ENCODE data around the gene IRF4.

Gene IRF4

DNA sequence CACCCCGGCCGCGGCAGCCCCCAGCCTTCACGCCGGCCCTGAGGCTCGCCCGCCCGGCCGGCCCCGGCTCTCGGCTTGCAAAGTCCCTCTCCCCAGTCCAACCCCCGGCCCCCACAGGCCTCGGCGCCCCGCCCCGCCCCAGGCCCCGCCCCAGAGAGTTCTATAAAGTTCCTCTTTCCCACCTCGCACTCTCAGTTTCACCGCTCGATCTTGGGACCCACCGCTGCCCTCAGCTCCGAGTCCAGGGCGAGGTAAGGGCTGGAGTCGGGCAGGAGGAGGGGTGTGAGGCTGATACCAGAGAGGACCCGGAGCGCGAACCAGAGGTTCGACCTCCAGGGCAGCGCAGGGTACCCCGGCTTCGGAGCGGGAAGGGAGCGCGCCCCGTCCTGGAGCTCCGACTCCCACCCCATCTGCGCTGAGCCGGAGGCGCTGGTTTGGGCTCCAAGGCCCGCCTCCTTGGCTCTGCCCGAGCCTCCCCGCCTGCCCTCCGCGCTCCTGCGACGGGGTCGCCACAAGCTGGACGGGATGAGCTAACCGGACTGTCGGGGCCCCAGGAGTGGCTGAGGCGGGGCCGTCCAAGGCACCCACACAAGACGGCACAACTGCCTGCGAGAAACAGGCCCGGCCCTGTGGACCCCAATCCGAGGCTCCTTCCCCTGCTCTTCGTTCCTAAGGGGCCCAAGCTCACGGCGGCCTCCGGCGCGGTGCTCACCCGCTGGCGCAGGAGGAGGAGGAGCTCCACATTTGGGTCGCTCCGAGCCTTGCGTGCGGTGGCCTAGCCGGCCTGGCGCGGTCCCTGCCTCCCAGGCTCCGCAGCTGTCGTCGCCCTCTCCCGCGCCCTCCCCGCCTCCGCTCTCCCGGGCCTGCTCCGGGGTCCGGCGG lies at the start of gene IRF4:
IRF4 (plus strand) TSS at position 194 of the 882 bp plus-strand sequence. CDS start 1,401 bp downstream, outside the sequence.
- no peak for DNase-seq (ENCODE audit: low spot score)

GRCh38 chr6:341914-342831 lies 49.4 kb upstream of the IRF4 start:
- DNase-seq (ENCODE audit: low spot score), result no peak

DNA sequence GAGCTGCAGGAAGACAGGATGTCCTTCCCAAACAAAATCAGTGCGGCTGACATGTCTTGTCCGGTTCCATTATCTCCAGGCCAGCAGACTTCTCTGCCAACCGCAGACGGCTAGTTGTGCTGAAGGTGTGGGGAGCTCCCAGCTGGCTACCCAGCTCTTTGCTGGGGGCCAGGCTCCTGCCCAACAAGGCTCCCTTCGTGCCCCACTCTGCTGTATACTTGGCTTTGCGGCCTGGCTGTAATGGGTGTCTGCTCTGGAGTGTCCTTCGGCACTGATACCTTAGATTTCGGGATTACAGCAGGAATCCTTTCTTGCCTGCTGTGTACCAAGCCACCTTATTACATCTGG lies 48.7 kb upstream of the IRF4 start:
- DNase-seq (ENCODE audit: low spot score), result no peak

DNA sequence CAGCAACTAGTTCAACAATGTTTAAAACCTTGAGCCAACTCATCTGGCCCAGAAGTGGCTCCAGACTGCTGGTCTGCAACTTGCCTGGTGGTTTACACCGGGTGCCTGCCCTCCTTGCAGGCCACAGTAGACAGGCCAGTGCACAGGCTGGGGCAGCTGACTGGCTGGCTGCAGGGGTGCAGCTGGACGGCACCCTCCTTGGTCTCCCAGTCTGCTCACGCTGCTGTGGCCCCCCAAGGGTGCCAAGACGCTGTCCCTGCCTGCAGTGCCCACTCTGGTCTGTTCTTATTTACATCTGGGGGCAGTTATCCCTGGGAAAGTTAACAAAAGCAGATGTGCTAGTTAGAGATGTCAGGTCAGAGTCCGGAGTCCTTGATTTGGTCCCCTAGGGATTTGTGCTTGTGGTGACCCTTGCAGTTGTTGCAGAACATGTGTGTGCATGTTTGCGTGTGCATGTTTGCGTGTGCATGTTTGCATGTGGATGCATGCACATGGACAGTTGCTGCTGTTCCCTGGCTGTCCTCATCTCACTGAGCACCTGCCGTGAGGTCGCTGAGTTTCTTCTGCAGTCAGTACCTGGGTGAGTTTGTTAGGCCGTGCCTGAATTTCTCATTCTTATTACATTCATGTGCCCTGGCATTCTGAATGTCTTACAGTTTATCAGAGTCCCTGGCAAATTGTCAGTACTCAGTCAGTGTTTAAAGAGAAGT lies 48.2 kb upstream of the IRF4 start:
- DNase-seq (ENCODE audit: low spot score), result no peak

- DNase-seq (ENCODE audit: low spot score), result no peak
Measured at GRCh38 chr6:343960-344815, 47.4 kb upstream of the IRF4 start.

DNA sequence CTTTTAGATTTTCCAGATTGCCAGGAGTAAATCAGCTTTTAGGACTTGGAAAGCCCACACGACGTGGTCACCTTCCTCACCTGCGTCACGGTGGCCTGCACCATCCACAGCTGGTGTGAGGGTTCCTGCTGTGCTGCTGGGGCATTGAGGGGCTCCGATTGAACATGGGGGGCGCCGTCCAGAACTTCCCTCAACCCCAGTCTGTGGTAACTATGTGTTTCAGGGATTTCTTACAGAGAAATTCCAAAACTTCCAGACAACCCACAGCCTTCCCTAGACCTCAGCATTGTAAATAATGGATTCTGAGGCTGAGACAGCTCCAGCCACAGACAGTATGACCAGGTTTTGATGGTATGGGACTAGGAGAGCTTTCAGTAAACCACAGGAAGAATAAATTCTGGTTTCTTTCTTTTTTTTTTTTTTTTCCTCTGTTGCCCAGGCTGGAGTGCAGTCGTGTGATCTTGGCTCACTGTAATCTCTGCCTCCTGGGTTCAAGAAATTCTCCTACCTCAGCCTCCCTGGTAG lies 46.7 kb upstream of the IRF4 start:
- no peak for DNase-seq (ENCODE audit: low spot score)

DNA sequence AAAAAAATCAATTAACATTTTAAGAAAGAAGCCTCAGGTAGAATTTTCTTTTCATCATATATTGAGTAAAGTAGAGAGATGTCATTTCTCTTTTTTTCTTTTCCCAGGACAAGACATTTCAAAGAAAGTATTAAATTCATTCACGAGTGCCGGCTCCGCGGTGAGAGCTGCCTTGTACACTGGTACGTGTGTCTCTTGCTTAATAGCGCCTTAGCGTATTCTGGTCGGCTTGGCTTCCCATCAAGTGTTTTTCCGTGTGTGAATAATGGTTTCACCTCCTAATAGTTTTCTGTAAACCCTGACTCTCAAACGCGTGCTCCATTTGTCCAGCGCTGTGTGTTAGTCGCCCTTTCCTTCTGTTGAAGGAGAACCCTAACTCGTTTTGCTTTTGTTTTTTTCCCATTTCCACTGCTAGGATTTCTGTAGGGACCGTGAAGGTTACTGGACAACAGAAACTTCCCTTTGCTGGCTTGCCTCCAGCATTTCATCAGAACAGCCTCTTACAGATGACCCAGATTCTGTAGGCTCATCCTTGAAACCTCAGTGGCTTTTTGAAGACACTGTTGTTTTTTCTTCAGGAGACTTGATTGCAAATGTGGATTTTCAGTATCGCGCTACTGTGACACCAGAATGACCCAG lies 45.7 kb upstream of the IRF4 start:
- no peak for DNase-seq (ENCODE audit: low spot score)

GRCh38 chr6:346386-347030 lies 45.0 kb upstream of the IRF4 start:
- no peak for DNase-seq (ENCODE audit: low spot score)

GRCh38 chr6:347232-347631 lies 44.3 kb upstream of the IRF4 start:
- no peak for DNase-seq (ENCODE audit: low spot score)

GRCh38 chr6:347951-348859 lies 43.3 kb upstream of the IRF4 start:
- no peak for DNase-seq (ENCODE audit: low spot score)

- DNase-seq (ENCODE audit: low spot score), result no peak
Measured at GRCh38 chr6:348860-349396, 42.6 kb upstream of the IRF4 start.

GRCh38 chr6:349491-349921 lies 42.0 kb upstream of the IRF4 start:
- DNase-seq (ENCODE audit: low spot score), result no peak

DNA sequence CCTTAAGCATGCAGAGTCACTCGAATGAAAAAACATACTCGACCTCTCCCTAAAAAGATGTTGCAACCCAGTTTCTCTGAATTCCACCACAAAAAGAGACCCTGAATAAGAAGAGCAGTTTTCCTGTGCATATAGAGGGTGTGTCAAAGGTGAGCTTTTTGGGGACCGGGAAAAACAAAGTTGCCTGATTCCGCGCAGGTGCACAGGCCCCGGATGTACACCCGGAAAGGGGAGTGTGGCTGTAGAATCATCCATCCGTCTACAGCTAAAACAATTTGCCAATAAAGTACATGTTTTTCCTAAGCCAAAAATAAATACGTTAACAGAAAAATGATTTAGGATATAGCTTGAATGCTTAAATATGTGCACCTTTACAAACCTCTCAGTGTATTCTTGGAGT lies 41.2 kb upstream of the IRF4 start:
- DNase-seq (ENCODE audit: low spot score), result no peak

DNA sequence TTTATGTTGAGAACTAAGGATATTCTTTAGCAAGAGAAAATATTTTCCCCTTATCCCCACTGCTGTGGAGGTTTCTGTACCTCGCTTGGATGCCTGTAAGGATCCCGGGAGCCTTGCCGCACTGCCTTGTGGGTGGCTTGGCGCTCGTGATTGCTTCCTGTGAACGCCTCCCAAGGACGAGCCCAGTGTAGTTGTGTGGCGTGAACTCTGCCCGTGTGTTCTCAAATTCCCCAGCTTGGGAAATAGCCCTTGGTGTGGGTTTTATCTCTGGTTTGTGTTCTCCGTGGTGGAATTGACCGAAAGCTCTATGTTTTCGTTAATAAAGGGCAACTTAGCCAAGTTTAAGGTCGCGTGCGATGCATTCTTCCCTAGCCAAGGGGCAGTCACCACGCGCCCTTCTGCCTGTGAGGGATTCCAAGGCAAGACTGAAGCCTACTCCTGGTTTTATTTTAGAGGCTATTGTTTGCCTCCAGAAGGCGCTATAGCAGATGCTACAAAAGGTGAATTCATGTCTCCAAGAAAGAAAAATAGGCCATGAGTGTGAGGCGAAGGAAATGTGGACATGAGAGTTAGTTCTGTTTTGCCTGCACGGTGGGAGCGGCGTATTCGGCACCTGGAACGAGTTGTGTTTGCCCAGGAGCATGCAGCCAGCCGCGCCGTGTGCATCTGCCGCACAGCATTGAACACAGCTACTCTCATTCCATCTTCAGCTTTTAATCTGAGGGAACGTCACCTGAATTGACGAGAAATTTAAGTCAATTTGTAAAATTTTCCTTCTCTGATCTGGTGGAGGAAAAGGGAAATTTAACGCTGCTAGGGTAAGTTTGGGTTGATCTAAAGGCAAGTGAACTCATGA lies 40.3 kb upstream of the IRF4 start:
- no peak for DNase-seq (ENCODE audit: low spot score)

DNA sequence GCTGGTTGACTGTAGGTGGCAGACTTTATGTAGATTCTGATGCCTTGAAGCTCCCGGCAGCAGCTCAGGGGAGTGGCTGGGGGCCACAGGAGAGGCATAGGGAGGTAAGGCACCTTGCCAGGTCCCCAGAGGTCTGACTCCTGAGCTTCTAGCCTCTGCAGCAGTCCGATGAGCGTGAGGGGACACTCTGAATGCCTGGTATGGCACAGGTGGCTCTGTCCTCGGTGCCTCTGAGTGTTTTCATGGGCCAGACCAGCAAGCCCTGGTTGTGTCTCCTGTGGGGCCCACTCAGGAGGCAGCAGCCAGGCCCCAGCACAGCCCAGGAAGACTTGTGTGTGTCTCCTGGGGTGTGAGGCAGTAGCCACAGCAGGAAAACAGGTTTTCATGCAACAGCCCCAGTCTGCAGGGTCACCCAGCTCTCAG lies 39.7 kb upstream of the IRF4 start:
- no peak for DNase-seq (ENCODE audit: low spot score)

DNA sequence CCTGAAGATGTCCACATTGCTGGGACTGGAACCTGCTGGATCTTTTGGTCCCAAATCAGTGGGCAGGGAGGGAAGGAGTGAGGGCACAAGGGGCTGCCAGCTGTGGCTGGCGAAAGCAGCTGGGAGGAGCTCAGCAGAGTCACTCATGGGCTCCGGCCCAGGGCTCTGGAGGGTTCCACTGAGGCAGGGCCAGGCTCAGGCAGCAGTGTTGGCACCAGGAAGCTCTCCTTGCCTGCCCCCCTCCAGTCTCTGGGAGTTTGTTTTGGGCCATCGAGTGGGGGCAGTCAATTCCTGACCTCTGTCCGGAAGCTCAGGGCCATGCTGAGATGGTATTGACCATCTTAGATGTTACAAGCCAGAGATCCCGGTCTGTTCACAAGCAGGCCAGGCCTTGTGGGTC lies 39.1 kb upstream of the IRF4 start:
- no peak for DNase-seq (ENCODE audit: low spot score)

DNA sequence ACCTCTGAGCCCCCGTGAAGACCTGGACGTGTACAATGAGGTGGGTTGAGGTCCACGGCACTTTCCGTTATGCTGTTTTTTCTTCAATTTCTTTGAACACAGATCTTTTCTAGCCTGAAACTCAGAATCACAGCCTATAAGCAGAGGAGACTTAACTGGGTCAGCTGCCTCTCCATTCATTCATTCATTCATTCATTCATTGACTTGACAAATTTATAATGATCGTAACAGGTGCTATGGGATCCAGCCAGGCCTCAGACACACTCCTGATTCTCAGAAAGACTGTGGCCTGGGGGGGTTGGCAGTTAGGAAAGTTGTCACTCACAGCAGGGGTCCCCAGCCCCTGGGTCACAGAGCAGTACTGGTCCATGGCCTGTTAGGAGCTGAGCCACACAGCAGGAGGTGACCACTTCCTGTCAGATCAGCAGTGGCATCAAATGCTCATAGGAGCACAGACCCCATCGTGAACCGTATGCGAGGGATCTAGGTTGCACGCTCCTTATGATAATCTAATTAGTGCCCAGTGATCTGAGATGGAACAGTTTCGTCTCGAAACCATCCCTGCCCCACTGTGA lies 38.6 kb upstream of the IRF4 start:
- no peak for DNase-seq (ENCODE audit: low spot score)
